Central memory CD8-positive, alpha-beta T cell (primary cell): ENCODE measurements around the gene SRGAP2C.
"Not testable (repeated sequence)": the region's sequence is repeated elsewhere in the genome, so short reads cannot be mapped to it uniquely, and the experiment has no call there.

ENCODE experiments used
- ATAC-seq: fragments of 150-1000 bp; cut with Tn5 transposase; replicated peaks from 2 replicates; pipeline ENCODE4 v1.10.0; 2022; ENCODE audit warnings: mild to moderate bottlenecking, moderate FRiP score, moderate number of reproducible peaks; ENCODE audit not compliant: poor library complexity, severe bottlenecking; ENCODE audit errors: extremely low read depth
- DNase-seq, 2 donors: peaks; one replicate each; pipeline ENCODE4 v3.0.0; 2021; ENCODE audit warnings: low spot score in 2 of 2
- H3K27ac Mint-ChIP-seq: one replicate; pipeline ENCODE4 v1.8.0; 2022; ENCODE audit warnings: low read depth, mild to moderate bottlenecking, moderate library complexity, mixed read lengths
- H3K27me3 Mint-ChIP-seq: one replicate; pipeline ENCODE4 v1.8.0; 2022; ENCODE audit warnings: mixed read lengths
- H3K36me3 Mint-ChIP-seq: one replicate; pipeline ENCODE4 v1.8.0; 2022; ENCODE audit warnings: mild to moderate bottlenecking, moderate library complexity, mixed read lengths; ENCODE audit not compliant: insufficient read depth
- H3K4me1 Mint-ChIP-seq: one replicate; pipeline ENCODE4 v1.8.0; 2022; ENCODE audit warnings: mixed read lengths
- H3K4me3 Mint-ChIP-seq: one replicate; pipeline ENCODE4 v1.8.0; 2022; ENCODE audit warnings: mild to moderate bottlenecking, moderate library complexity, mixed read lengths
- H3K9me3 Mint-ChIP-seq: one replicate; pipeline ENCODE4 v1.8.0; 2022; ENCODE audit warnings: mixed read lengths

SRGAP2C gene

GRCh38 chr1:121280699-121281317 lies 96.0 kb downstream of the SRGAP2C start:
- H3K4me1 Mint-ChIP-seq, H3K4me3 Mint-ChIP-seq, H3K27ac Mint-ChIP-seq: not testable (repeated sequence)

GRCh38 chr1:121281480-121281879 lies 96.7 kb downstream of the SRGAP2C start:
- not testable (repeated sequence) for DNase-seq, H3K4me1 Mint-ChIP-seq, H3K36me3 Mint-ChIP-seq, ATAC-seq, H3K27me3 Mint-ChIP-seq, H3K27ac Mint-ChIP-seq, H3K4me3 Mint-ChIP-seq, H3K9me3 Mint-ChIP-seq

More at GRCh38 chr1:121280699-121281317, 96.0 kb downstream of the SRGAP2C start:
- not testable (repeated sequence) for H3K36me3 Mint-ChIP-seq, DNase-seq, H3K9me3 Mint-ChIP-seq, ATAC-seq, H3K27me3 Mint-ChIP-seq

- not testable (repeated sequence) for ATAC-seq, DNase-seq, H3K4me3 Mint-ChIP-seq, H3K36me3 Mint-ChIP-seq, H3K4me1 Mint-ChIP-seq, H3K27ac Mint-ChIP-seq, H3K27me3 Mint-ChIP-seq, H3K9me3 Mint-ChIP-seq
Observed at GRCh38 chr1:121283587-121284180, 98.9 kb downstream of the SRGAP2C start.

GRCh38 chr1:121292590-121292989 lies 107.8 kb downstream of the SRGAP2C start:
- not testable (repeated sequence) for H3K27me3 Mint-ChIP-seq, H3K27ac Mint-ChIP-seq, DNase-seq, H3K36me3 Mint-ChIP-seq, H3K9me3 Mint-ChIP-seq, H3K4me3 Mint-ChIP-seq, ATAC-seq, H3K4me1 Mint-ChIP-seq

- H3K27me3 Mint-ChIP-seq, H3K36me3 Mint-ChIP-seq, H3K4me1 Mint-ChIP-seq, H3K27ac Mint-ChIP-seq, DNase-seq, ATAC-seq, H3K9me3 Mint-ChIP-seq, H3K4me3 Mint-ChIP-seq: not testable (repeated sequence)
Observed at GRCh38 chr1:121293263-121294204, 108.8 kb downstream of the SRGAP2C start.

- not testable (repeated sequence) for H3K36me3 Mint-ChIP-seq, H3K4me1 Mint-ChIP-seq, ATAC-seq, H3K27ac Mint-ChIP-seq, H3K9me3 Mint-ChIP-seq, DNase-seq, H3K27me3 Mint-ChIP-seq, H3K4me3 Mint-ChIP-seq
Observed at GRCh38 chr1:121294205-121294570, 109.4 kb downstream of the SRGAP2C start.

- not testable (repeated sequence) for ATAC-seq
Observed at GRCh38 chr1:121296563-121296962, 111.8 kb downstream of the SRGAP2C start.

GRCh38 chr1:121298529-121298928 lies 113.8 kb downstream of the SRGAP2C start:
- not testable (repeated sequence) for H3K4me1 Mint-ChIP-seq, H3K36me3 Mint-ChIP-seq, H3K9me3 Mint-ChIP-seq, DNase-seq, ATAC-seq, H3K27ac Mint-ChIP-seq, H3K27me3 Mint-ChIP-seq, H3K4me3 Mint-ChIP-seq

More at GRCh38 chr1:121296563-121296962, 111.8 kb downstream of the SRGAP2C start:
- not testable (repeated sequence) for H3K4me1 Mint-ChIP-seq, H3K36me3 Mint-ChIP-seq, H3K27me3 Mint-ChIP-seq, H3K4me3 Mint-ChIP-seq, H3K9me3 Mint-ChIP-seq, H3K27ac Mint-ChIP-seq, DNase-seq

- H3K27ac Mint-ChIP-seq, H3K4me1 Mint-ChIP-seq, H3K36me3 Mint-ChIP-seq, H3K27me3 Mint-ChIP-seq, H3K4me3 Mint-ChIP-seq, DNase-seq, H3K9me3 Mint-ChIP-seq, ATAC-seq: not testable (repeated sequence)
Observed at GRCh38 chr1:121299514-121300149, 114.9 kb downstream of the SRGAP2C start.

- H3K4me3 Mint-ChIP-seq, H3K27ac Mint-ChIP-seq, H3K27me3 Mint-ChIP-seq, H3K4me1 Mint-ChIP-seq, H3K9me3 Mint-ChIP-seq, ATAC-seq, H3K36me3 Mint-ChIP-seq, DNase-seq: not testable (repeated sequence)
Observed at GRCh38 chr1:121301876-121302275, 117.1 kb downstream of the SRGAP2C start.

- not testable (repeated sequence) for H3K27me3 Mint-ChIP-seq, H3K4me1 Mint-ChIP-seq, H3K9me3 Mint-ChIP-seq, ATAC-seq, H3K4me3 Mint-ChIP-seq, DNase-seq, H3K27ac Mint-ChIP-seq, H3K36me3 Mint-ChIP-seq
Observed at GRCh38 chr1:121307759-121308158, 123.0 kb downstream of the SRGAP2C start.

GRCh38 chr1:121315509-121315908 lies 130.7 kb downstream of the SRGAP2C start:
- not testable (repeated sequence) for H3K9me3 Mint-ChIP-seq, H3K4me3 Mint-ChIP-seq, H3K4me1 Mint-ChIP-seq, ATAC-seq, H3K27ac Mint-ChIP-seq, H3K27me3 Mint-ChIP-seq, H3K36me3 Mint-ChIP-seq, DNase-seq
